Hematopoietic multipotent progenitor cell treated with erythropoietin and hydrocortisone succinate and interleukin-3 and kit ligand, for 8 days (in vitro differentiated cells): Measurements from ENCODE around the gene EIF2D.
"Not testable (repeated sequence)": the region's sequence is repeated elsewhere in the genome, so short reads cannot be mapped to it uniquely, and the experiment has no call there.

Source experiments
- DNase-seq: peaks from one replicate; pipeline ENCODE4 v3.0.0-alpha.2; 2015

Gene EIF2D

GRCh38 chr1:206635080-206635977 is 23.1 kb upstream of the EIF2D start, which contains the start of gene DYRK3:
Gene DYRK3, plus strand, starts transcription at chr1:206635536. Its CDS starts 168 bp downstream, at chr1:206635704.
- DNase-seq = peak; percentile 92

DNA sequence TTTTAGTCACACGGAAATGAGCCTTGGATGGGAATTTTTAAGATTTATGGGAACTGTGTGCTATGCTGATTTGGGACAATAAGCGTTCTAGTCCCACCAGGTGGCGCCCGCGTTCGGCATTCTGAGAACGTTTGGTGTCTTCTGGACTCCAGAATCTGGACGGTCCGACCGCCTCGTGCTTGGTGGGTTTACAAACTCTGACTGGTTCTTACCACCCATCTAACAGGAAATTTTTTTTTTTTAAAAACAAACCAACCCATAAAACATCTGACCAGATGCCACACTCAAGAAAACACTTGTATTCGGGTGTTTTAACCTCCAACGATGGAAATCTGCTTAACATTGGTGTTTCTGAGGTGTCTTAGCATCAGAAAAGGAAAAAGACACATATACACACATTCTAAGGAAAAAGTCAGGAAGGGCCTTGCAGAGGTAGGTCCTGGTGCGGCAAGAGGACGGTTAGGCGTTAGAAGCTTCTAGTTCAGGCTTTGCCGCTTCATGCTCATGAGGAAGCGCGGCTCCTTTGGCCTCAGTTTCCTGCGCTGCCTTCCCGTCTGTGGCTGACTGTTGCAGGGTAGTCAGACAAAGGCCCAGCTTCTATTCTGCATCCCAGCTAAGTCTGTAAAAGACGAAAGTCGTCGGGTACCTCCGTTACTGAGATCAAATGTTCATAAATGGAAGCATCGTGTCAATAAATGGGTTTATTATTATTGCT is 22.3 kb upstream of the EIF2D start:
- peak; percentile 91 for DNase-seq

DNA sequence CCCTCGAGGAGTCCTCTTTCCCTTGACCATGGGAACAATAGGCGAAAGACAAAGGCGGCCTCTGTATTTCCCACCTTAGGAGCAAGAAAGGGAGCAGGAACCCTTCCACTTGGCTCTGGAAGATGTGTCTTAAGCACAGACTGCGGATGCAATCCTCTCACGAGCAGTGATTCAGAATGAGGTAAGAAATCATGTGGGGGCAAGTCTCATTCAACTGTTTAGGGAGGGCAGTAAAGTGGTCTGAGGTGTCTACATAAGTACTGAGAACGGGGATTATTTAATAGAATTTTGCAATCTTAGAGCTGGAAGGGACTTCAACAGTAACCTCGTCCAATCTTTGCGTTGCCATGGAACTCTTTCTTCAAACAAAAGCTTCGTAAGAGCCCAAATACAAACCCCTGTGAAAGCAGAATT is 21.4 kb upstream of the EIF2D start:
- DNase-seq = no peak

DNA sequence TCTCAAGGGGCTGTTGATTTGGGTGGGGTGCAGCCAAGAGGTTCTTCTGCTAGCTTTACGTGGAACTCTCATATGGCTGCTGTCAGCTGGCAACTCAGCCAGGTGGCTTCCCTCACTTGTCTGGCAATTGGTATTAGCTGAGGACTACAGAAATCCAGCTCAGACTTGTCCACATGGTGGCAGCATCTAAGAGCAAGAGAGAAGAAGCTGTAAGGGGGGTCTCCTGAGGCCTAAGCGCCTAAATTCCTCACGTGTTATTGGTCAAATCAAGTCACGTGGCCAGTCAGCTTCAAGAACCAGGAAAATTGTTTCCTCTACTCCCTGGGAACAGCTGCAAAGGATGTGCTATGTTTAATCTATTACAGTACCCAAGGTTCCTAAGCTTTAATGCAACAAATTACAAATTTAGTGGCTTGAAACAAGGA is 18.8 kb upstream of the EIF2D start:
- peak; percentile 88 for DNase-seq

DNA sequence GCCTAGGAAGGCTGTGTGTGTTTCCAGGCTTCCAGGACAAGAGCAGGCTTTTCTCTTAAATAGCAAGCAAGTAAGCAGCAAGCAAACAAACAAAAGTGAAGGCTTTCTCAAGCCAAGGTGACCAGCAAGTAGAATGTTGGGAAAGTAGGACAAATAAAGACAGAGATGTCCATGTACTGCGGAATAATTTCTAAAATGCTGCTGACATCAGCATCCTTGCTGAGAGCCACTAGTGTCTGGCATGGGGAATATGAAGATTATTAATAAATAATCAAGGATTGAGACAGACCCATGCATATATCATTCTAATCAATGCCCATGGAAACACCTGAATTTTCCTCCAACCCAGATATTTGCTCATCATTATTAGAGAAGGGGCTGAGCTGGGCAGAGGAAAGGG is 16.7 kb upstream of the EIF2D start:
- no peak for DNase-seq

- not testable (repeated sequence) for DNase-seq
Observed at GRCh38 chr1:206626396-206626795, 14.1 kb upstream of the EIF2D start.

DNA sequence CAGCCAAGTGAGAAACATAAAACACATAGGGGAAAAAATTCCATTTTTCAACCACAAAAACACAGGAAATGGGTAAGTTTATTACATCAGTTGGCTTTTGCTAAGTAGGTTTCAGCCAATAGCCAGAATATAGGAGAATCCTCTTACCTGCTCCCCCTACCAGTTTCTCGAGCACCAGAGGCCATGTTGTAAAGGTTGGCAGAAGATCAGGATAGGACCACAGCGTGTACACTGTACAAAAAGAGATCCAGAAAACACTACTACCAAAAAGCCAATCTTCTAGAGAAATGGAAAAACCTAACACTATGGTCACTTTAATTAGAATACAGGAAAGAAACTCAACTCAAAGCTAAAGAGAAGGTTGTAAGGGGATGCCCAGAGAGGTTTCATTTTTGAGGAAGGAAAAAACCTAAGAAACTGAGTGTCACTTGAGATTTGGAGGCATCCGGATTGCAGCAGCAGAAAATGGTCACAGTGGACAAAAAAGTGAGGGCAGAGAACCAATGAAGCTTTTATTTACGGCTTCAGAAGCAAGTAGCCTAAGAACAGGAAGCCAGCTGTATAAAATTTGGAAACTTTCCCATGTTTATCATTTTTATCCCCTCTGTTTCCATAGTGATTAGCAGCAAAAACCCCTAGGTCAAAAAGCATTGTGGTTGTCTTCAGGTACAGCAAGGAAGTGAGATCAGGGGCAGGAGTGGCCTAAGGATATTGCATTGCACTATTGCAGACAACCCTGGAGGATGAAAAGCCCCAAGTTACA is 2.9 kb downstream of the EIF2D start:
- no peak for DNase-seq

DNA sequence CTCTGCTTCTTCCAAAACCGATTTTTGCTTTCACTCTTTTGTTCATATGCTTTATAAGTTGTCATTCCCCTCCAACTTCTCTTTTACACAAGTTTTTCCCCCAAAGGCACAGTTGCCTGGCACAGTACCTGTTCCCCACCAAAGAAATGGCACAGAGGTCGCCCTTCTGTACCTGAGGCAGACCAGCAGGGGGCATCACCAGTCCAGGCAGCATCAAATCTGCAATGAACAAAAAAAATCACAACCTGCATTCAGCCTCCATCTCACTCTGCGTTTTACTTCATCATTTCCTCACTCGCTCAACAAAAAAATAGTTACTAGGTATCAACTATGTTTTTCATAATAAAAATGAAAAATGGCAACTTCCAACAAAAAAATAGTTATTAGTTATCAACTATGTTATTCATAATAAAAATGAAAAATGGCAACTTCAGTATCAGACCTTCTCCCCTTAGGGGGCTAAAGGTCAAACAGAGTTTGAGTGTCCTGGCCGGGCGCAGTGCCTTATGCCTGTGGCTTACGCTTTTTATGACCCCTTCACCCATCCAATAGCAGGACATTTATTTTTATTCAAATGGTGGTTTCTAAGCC is 4.1 kb downstream of the EIF2D start:
- peak; percentile 52 for DNase-seq

DNA sequence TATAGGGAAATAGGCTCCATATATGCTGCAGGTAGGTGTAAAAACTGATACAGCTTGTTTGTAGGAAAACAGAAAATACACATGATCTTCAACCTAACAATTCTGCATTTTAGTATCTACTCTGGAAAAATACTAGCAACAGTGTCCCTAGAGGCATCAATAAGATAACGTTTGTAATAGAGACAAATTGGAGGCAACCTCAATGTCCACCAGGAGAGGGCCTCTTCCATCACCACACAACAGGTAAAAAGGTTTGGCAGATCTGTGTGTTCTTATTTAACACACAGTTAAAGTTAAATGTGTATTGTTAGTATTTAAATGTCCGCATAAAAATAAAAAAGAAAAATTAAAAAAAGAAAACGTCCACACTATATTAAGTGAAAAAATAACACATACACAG is 5.4 kb downstream of the EIF2D start:
- DNase-seq = peak; percentile 69

GRCh38 chr1:206604861-206605260 is 7.4 kb downstream of the EIF2D start:
- DNase-seq = no peak

- no peak for DNase-seq
Observed at GRCh38 chr1:206600527-206600926, 11.7 kb downstream of the EIF2D start.

DNA sequence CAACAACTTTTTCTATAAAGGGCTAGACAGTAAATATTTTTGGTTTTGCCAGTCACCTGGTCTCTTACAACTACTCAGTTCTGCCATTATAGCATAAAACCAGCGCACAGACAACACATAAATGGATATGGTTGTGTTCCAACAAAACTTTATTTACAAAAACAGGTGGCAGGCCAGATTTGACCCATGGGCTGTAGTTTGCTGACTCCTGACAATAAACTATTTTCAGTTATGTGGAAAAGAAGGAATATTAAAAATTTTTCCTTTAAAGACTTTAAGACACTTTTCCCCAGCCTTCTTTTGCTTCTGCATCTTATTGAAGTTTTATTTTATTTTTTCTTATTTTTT is 16.0 kb downstream of the EIF2D start:
- DNase-seq = no peak

DNA sequence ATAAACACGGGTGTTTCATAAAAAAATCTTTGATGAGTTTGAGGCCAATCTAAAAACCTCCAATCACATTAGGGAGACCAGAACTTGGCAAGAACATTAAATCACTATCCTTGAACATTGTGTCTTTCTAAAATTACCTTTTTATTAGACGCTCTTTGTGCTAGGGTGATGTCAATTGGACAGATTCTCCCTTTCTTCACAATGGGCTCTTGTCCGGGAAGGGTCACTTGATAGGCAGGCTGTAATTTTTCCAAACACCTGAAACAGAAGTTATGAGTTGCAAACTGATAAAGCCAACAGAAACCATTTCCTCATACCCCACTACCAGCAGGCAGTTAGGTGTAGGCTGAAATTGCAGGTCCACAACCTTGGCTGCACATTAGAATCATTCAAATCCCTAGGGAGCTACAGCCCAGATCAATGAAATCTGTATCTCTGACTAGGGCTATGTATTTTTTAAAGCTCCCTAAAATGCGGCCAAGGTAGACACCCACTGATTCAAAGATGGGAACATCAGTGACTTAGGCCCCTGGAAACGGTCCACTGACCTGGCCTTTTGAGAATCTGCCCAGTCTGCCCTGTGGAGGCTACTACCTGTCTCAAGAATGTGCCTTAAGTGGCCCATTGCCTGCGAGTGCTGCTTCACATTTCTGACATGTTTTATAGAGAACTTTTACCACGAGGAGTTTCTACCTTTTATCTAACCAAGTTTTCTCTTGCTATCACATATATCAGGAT is 16.5 kb downstream of the EIF2D start:
- no peak for DNase-seq

GRCh38 chr1:206593351-206593925 is 18.8 kb downstream of the EIF2D start:
- no peak for DNase-seq

DNA sequence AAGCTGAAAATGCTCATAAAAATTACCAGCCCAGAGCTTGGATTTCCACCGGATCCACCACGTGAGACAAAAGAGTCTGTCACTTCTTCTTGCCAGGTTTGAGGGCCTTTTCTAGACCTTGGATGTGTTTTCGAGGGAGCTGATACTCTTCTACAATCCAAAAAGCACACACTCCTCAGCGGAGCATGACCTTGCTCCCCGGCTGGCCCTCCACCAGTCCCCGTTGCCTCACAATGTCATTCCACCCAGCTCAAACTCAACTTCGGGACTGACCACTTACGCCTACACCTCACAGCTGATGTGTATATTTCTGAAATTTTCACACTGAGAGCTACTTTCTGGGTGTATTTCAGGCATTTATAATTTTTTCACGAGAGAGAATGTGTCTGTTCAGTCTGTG is 20.6 kb downstream of the EIF2D start:
- DNase-seq = no peak

DNA sequence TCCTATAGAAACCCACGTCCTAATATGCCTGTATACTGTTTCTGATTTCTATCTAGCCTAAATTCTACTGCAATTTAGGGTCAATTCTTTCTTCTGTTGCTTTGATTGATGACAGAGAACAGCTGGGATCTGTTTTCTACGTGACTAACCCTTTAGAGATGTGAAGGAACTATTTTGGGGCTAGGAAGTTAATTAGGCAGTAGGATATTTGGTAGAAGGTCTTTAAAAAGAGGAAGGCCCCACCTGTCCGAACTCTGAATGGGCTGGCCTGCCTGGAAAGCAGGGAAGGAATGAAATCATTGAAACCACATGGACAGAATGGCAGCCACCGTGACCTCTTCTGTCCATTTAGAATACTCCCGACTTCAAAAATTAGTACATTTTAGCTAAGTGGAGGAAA is 21.0 kb downstream of the EIF2D start:
- DNase-seq = no peak

DNA sequence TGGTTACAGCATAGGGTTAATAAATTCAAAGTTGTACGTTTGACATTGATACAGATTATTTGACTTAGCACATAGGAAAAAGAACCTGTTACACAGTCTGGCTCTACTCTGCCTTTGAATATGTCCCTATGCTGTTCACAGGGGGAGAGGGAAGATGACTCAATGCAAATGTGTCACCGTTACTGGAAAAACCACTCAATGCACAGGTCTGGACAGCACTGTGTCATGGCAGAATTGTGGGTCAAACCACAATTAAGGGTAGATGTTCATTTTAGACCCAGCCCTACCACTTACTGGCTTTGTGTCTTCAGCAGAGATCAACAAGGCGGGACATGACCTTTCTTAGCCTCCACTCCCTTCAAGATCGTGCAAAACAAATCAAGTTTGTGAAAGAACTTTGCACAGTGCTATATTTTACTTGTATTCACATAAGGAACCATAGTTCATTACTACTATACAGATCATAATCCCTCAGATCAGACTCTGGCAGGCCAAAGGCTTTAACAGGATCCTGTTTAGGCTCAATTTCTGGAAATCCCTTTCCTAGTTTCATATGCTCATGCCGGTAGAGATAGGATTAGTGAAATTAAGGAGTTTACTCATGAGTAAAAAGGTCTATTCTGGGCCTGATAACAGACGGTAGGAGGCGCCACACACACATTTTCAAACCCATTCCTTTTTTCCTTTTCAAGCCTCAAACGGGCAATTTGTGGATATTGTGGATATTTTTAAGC is 22.1 kb downstream of the EIF2D start:
- peak; percentile 15 for DNase-seq

GRCh38 chr1:206589206-206589605 is 23.1 kb downstream of the EIF2D start:
- no peak for DNase-seq

GRCh38 chr1:206588492-206588891 is 23.8 kb downstream of the EIF2D start:
- no peak for DNase-seq

GRCh38 chr1:206587904-206588303 is 24.4 kb downstream of the EIF2D start:
- no peak for DNase-seq
